K562 (cell line): ENCODE measurements around the gene NPDC1. TPM values are rescaled to one million over a fixed set of nuclear protein-coding genes. Genes with fewer than 3 reads are reported as not detected.

ENCODE experiments used
- ARID4B ChIP-seq: sonication (generic); formaldehyde crosslinking; IDR thresholded peaks from 2 replicates; pipeline ENCODE4 v1.8.0; 2022; ENCODE audit warnings: mild to moderate bottlenecking, missing genetic modification reagents
- BRCA1 ChIP-seq, 2 experiments: fragments of 450-650 bp in 1 of 2; sonication (generic) in 1 of 2; formaldehyde crosslinking in 1 of 2; IDR thresholded peaks; 2 replicates each; pipeline versions ENCODE4 v1.5.0 to v1.6.1; 2017 to 2020; ENCODE audit warnings: mild to moderate bottlenecking in 1 of 2, missing genetic modification reagents in 1 of 2
- CHD4 ChIP-seq: fragments of 200-600 bp; sonication (generic); IDR thresholded peaks from 3 replicates; pipeline ENCODE4 v1.6.1; 2012; ENCODE audit warnings: low read depth, mild to moderate bottlenecking, mixed read lengths, low read length, inconsistent platforms; ENCODE audit not compliant: insufficient read depth, insufficient replicate concordance, poor library complexity, severe bottlenecking
- CSDE1 ChIP-seq, 2 experiments: fragments of 450-650 bp; IDR thresholded peaks; 2 replicates each; pipeline ENCODE4 v1.6.1; 2016; ENCODE audit warnings: mild to moderate bottlenecking in 1 of 2
- GTF2E2 ChIP-seq: fragments of 200-800 bp; sonication (Bioruptor generic); IDR thresholded peaks from 2 replicates; pipeline ENCODE4 v1.6.1; 2016; ENCODE audit warnings: missing genetic modification characterization, missing compliant biosample characterization
- MBD2 ChIP-seq: sonication (generic); IDR thresholded peaks from 2 replicates; pipeline ENCODE4 v1.6.1; 2016; ENCODE audit warnings: low read depth, borderline replicate concordance
- NRF1 ChIP-seq, 2 experiments: fragments of 450-650 bp; IDR thresholded peaks in 1 of 2; conservative IDR thresholded peaks in 1 of 2; 2 replicates each; pipeline ENCODE4 v1.6.1; 2014; ENCODE audit warnings: mild to moderate bottlenecking in 2 of 2
- PCBP1 ChIP-seq: fragments of 200-400 bp; formaldehyde crosslinking; IDR thresholded peaks from 2 replicates; pipeline ENCODE4 v1.6.1; 2018; ENCODE audit warnings: mild to moderate bottlenecking, low read depth, low read length; ENCODE audit not compliant: poor library complexity, severe bottlenecking
- SMAD2 ChIP-seq: fragments of 150-350 bp; IDR thresholded peaks from 2 replicates; pipeline ENCODE4 v1.6.1; 2014; ENCODE audit warnings: low read depth, mild to moderate bottlenecking, low read length
- ZBTB2 ChIP-seq: fragments of 450-650 bp; IDR thresholded peaks from 2 replicates; pipeline ENCODE4 v1.6.1; 2016; ENCODE audit warnings: antibody characterized with exemption
- ZNF174 ChIP-seq: fragments of 250-450 bp; sonication (Bioruptor Pico); IDR thresholded peaks from 2 replicates; pipeline ENCODE4 v1.4.0; 2020; ENCODE audit warnings: mild to moderate bottlenecking
- ZNF41 ChIP-seq: fragments of 250-450 bp; sonication (Bioruptor Pico); conservative IDR thresholded peaks from 2 replicates; pipeline ENCODE4 v1.4.0; 2020; ENCODE audit warnings: mild to moderate bottlenecking
- ZNF57 ChIP-seq: fragments of 450-650 bp; formaldehyde crosslinking; IDR thresholded peaks from 2 replicates; pipeline ENCODE4 v1.4.0; 2020; ENCODE audit warnings: mild to moderate bottlenecking, moderate library complexity
- ZNF696 ChIP-seq: fragments of 250-450 bp; sonication (Bioruptor Pico); conservative IDR thresholded peaks from 2 replicates; pipeline ENCODE4 v1.4.0; 2020; ENCODE audit warnings: mild to moderate bottlenecking, moderate library complexity
- polyA plus RNA-seq, 8 experiments: library from polyadenylated mRNA; depleted of rRNA in 4 of 8; stranded (reverse) in 5 of 8; unstranded in 3 of 8; fragments of >200 nt; fragmentation: Nextera tagmentation in 2 of 8; fragmentation: Illumina TruSeq in 1 of 8; extraction: Ambion mirVana in 2 of 8; extraction: Trizol in 1 of 8; gene quantifications; 2 replicates each; pipeline versions ENCODE4 v1.2.1 to v1.2.3, GENCODE V29; 2011 to 2014; ENCODE audit warnings: inconsistent platforms in 1 of 8, missing spikeins in 1 of 8
- total RNA-seq, 7 experiments: library from RNA; depleted of rRNA in 6 of 7; stranded (reverse); fragments of >200 nt in 6 of 7; fragmentation: Illumina TruSeq in 2 of 7; extraction: Trizol in 2 of 7; gene quantifications; 2 replicates each; pipeline versions ENCODE4 v1.2.1 to v1.2.3, GENCODE V29; 2011 to 2021; ENCODE audit warnings: low replicate concordance in 1 of 7
- TF ChIP-seq, protein P1 (sequence below), 3 experiments: IDR thresholded peaks in 2 of 3; conservative IDR thresholded peaks in 1 of 3; 2 replicates each; pipeline ENCODE4 v1.5.1; 2011 to 2012; ENCODE audit warnings: low read length in 3 of 3, mild to moderate bottlenecking in 3 of 3, control low read depth in 2 of 3, improper control_type of control experiment in 1 of 3, inconsistent platforms in 1 of 3, low read depth in 1 of 3, mixed read lengths in 1 of 3, moderate library complexity in 1 of 3; ENCODE audit not compliant: insufficient read depth in 2 of 3
- TF ChIP-seq, protein P2 (sequence below): fragments of 250-450 bp; sonication (Bioruptor Pico); IDR thresholded peaks from 2 replicates; pipeline ENCODE4 v1.5.0; 2021; ENCODE audit warnings: mild to moderate bottlenecking, moderate library complexity

The NPDC1 gene
- total and polyA plus RNA-seq, 9 of the 15 experiments (the other 6 are each of a cell fraction or from before 2014, with no cell fraction given) = 0.06 to 2.1 (median 0.53) TPM; not detected in 3

- TF ChIP-seq, protein P1, sequence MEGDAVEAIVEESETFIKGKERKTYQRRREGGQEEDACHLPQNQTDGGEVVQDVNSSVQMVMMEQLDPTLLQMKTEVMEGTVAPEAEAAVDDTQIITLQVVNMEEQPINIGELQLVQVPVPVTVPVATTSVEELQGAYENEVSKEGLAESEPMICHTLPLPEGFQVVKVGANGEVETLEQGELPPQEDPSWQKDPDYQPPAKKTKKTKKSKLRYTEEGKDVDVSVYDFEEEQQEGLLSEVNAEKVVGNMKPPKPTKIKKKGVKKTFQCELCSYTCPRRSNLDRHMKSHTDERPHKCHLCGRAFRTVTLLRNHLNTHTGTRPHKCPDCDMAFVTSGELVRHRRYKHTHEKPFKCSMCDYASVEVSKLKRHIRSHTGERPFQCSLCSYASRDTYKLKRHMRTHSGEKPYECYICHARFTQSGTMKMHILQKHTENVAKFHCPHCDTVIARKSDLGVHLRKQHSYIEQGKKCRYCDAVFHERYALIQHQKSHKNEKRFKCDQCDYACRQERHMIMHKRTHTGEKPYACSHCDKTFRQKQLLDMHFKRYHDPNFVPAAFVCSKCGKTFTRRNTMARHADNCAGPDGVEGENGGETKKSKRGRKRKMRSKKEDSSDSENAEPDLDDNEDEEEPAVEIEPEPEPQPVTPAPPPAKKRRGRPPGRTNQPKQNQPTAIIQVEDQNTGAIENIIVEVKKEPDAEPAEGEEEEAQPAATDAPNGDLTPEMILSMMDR (IDR thresholded peaks at IDR 0.05 in 2 of 3, conservative IDR thresholded peaks at IDR 0.05 in 1 of 3; ENCODE audit: insufficient read depth in 2 of 3, low read depth in 1 of 3, low read length in 3 of 3) = peak; percentile 76 to 89 (median 84)
- TF ChIP-seq ARID4B (CRISPR knock-in tag) (peak; percentile 53; the same call in 1 of the 2 replicates), ZNF174 (CRISPR knock-in tag) (no peak), CSDE1 (IDR thresholded peaks at IDR 0.05) (no peak), ZNF696 (CRISPR knock-in tag) (no peak), MBD2 (no peak), PCBP1 (no peak), GTF2E2 (no peak), ZNF57 (CRISPR knock-in tag) (no peak), SMAD2 (no peak), CHD4 (peak; percentile 57), ZNF41 (CRISPR knock-in tag) (no peak), BRCA1 (IDR thresholded peaks at IDR 0.05) (no peak), BRCA1 (CRISPR knock-in tag; IDR thresholded peaks at IDR 0.05) (no peak), ZBTB2 (no peak), NRF1 (conservative IDR thresholded peaks at IDR 0.05 in 1 of 2, IDR thresholded peaks at IDR 0.05 in 1 of 2) (peak in 1 of 2 experiments; percentile 17; a peak in 1 of 4 replicates)
- TF ChIP-seq, protein P2, sequence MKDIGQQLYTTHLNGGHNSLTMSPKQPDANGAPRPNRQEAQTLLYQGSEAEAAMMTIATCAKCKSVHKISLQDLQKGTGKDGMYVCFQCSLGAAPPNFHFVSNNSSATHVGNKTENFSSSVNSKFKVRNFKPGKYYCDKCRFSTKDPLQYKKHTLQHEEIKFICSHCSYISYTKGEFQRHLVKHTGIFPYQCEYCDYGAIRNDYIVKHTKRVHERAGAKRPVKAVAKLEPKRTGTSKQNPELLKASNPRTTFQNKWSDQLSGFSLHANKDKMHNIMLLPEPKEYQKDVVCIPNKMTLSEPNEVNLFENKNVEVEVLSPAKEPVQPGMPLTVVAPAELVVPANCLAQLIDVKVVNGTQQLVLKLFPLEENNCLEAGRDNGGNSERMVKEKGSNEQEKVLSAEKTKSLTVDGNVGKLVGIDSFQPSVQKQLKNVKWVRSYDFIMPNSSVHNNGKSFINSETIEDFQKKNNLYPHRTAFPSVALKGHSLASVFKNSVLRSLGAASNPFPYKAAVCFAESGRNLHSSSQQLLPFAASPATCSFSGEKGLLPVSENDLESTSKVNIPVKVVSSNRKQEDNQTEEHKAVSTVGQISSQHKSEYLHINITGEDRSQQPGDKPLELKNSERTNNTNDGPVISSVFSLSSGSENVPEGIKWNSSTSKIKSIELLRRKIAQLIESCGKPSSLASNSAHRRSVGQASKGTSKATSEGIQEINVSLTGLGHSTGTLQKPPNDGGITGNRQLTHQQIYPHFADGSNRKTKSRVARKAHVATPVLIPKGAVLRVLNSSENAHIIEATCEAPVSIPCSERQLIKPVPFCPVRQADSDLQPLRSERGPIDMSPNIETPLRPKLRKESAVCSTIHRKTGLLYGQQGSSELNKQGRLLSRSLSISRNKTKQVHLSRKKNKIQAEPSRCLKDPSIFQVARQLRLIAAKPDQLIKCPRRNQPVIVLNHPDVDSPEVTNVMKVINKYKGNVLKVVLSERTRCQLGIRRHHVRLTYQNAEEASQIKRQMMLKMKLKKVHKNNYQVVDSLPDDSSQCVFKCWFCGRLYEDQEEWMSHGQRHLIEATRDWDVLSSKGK (CRISPR knock-in tag) = no peak
Measured at GRCh38 chr9:137067860-137068538, 22.0 kb upstream of the NPDC1 start (continued).
